Mucosa of stomach (tissue), 1 donor: ENCODE results near the gene ZNF236.

Source experiments
- H3K27me3 ChIP-seq: one replicate; pipeline ENCODE4 v1.7.0; 2013; ENCODE audit warnings: mild to moderate bottlenecking, low read length; ENCODE audit not compliant: control insufficient read depth, insufficient read depth
- H3K36me3 ChIP-seq: one replicate; pipeline ENCODE4 v1.7.0; 2013; ENCODE audit warnings: low read length; ENCODE audit not compliant: control insufficient read depth, insufficient read depth
- H3K4me1 ChIP-seq: one replicate; pipeline ENCODE4 v1.7.0; 2013; ENCODE audit warnings: mild to moderate bottlenecking, low read length; ENCODE audit not compliant: control insufficient read depth, insufficient read depth
- H3K4me3 ChIP-seq: one replicate; pipeline ENCODE4 v1.7.0; 2013; ENCODE audit warnings: low read length
- H3K9ac ChIP-seq: one replicate; pipeline ENCODE4 v1.7.0; 2013; ENCODE audit warnings: mild to moderate bottlenecking, low read length, moderate library complexity
- H3K9me3 ChIP-seq: one replicate; pipeline ENCODE4 v1.7.0; 2013; ENCODE audit warnings: mild to moderate bottlenecking, low read length, moderate library complexity; ENCODE audit not compliant: control insufficient read depth
- donor health status: Pancreatic carcinoma.

ZNF236 gene

GRCh38 chr18:76993085-76993382, 170.7 kb downstream of the ZNF236 start:
- no peaks in the 10 kb centered on the region for H3K9me3 ChIP-seq
- no peaks in the 10 kb centered on the region for H3K4me1 ChIP-seq
- H3K4me3 ChIP-seq, result no peak overlapping the region
- H3K27me3 ChIP-seq, result no peaks in the 10 kb centered on the region
- H3K36me3 ChIP-seq, result no peaks in the 10 kb centered on the region
- no peak overlapping the region for H3K9ac ChIP-seq

- Histone ChIP-seq H3K4me3 (no peak overlapping the region), H3K4me1 (no peaks in the 10 kb centered on the region), H3K9ac (no peak overlapping the region), H3K36me3 (no peaks in the 10 kb centered on the region), H3K27me3 (no peaks in the 10 kb centered on the region), H3K9me3 (no peaks in the 10 kb centered on the region)
Observed at GRCh38 chr18:76993573-76993972, 171.2 kb downstream of the ZNF236 start.

GRCh38 chr18:76994086-76994654, 171.8 kb downstream of the ZNF236 start:
- H3K27me3 ChIP-seq, result no peaks in the 10 kb centered on the region
- H3K36me3 ChIP-seq, result no peaks in the 10 kb centered on the region
- H3K4me1 ChIP-seq, result no peaks in the 10 kb centered on the region
- H3K9me3 ChIP-seq, result no peaks in the 10 kb centered on the region
- H3K4me3 ChIP-seq, result no peak overlapping the region
- no peak overlapping the region for H3K9ac ChIP-seq

GRCh38 chr18:76995896-76996295, 173.5 kb downstream of the ZNF236 start:
- H3K9me3 ChIP-seq, result no peaks in the 10 kb centered on the region
- no peaks in the 10 kb centered on the region for H3K27me3 ChIP-seq
- no peak overlapping the region for H3K9ac ChIP-seq
- no peaks in the 10 kb centered on the region for H3K4me1 ChIP-seq
- no peak overlapping the region for H3K4me3 ChIP-seq
- no peaks in the 10 kb centered on the region for H3K36me3 ChIP-seq

- Histone ChIP-seq H3K9me3 (no peaks in the 10 kb centered on the region), H3K4me3 (no peak overlapping the region), H3K4me1 (no peaks in the 10 kb centered on the region), H3K36me3 (no peaks in the 10 kb centered on the region), H3K27me3 (no peaks in the 10 kb centered on the region), H3K9ac (no peak overlapping the region)
Observed at GRCh38 chr18:76996429-76996828, 174.1 kb downstream of the ZNF236 start.

- no peak overlapping the region for H3K9ac ChIP-seq
- H3K4me1 ChIP-seq, result no peaks in the 10 kb centered on the region
- H3K4me3 ChIP-seq, result no peak overlapping the region
- no peaks in the 10 kb centered on the region for H3K36me3 ChIP-seq
- H3K27me3 ChIP-seq, result no peaks in the 10 kb centered on the region
- H3K9me3 ChIP-seq, result no peaks in the 10 kb centered on the region
Observed at GRCh38 chr18:76997951-76998808, 175.8 kb downstream of the ZNF236 start.

GRCh38 chr18:76999077-76999476, 176.7 kb downstream of the ZNF236 start:
- Histone ChIP-seq H3K9ac (no peak overlapping the region), H3K36me3 (no peaks in the 10 kb centered on the region), H3K27me3 (no peaks in the 10 kb centered on the region), H3K9me3 (no peaks in the 10 kb centered on the region), H3K4me1 (no peaks in the 10 kb centered on the region), H3K4me3 (no peak overlapping the region)

- Histone ChIP-seq H3K9me3 (no peaks in the 10 kb centered on the region), H3K36me3 (no peaks in the 10 kb centered on the region), H3K27me3 (no peaks in the 10 kb centered on the region), H3K4me3 (no peak overlapping the region), H3K4me1 (no peaks in the 10 kb centered on the region), H3K9ac (no peak overlapping the region)
Observed at GRCh38 chr18:77000527-77000926, 178.2 kb downstream of the ZNF236 start.

GRCh38 chr18:77001041-77001440, 178.7 kb downstream of the ZNF236 start:
- Histone ChIP-seq H3K9ac (no peak overlapping the region), H3K4me1 (no peaks in the 10 kb centered on the region), H3K9me3 (no peaks in the 10 kb centered on the region), H3K36me3 (no peaks in the 10 kb centered on the region), H3K27me3 (no peaks in the 10 kb centered on the region), H3K4me3 (no peak overlapping the region)

GRCh38 chr18:77001979-77002378, 179.6 kb downstream of the ZNF236 start:
- no peaks in the 10 kb centered on the region for H3K27me3 ChIP-seq
- no peaks in the 10 kb centered on the region for H3K4me1 ChIP-seq
- H3K9me3 ChIP-seq, result no peaks in the 10 kb centered on the region
- H3K4me3 ChIP-seq, result no peak overlapping the region
- no peak overlapping the region for H3K9ac ChIP-seq
- H3K36me3 ChIP-seq, result no peaks in the 10 kb centered on the region

GRCh38 chr18:77002496-77002895, 180.1 kb downstream of the ZNF236 start:
- Histone ChIP-seq H3K36me3 (no peaks in the 10 kb centered on the region), H3K4me3 (no peak overlapping the region), H3K4me1 (no peaks in the 10 kb centered on the region), H3K27me3 (no peaks in the 10 kb centered on the region), H3K9me3 (no peaks in the 10 kb centered on the region), H3K9ac (no peak overlapping the region)

GRCh38 chr18:77003316-77003715, 181.0 kb downstream of the ZNF236 start:
- Histone ChIP-seq H3K9me3 (no peaks in the 10 kb centered on the region), H3K36me3 (no peaks in the 10 kb centered on the region), H3K9ac (no peak overlapping the region)

More at GRCh38 chr18:77003316-77003715, 181.0 kb downstream of the ZNF236 start:
- no peak overlapping the region for H3K4me3 ChIP-seq
- H3K4me1 ChIP-seq, result no peaks in the 10 kb centered on the region
- no peaks in the 10 kb centered on the region for H3K27me3 ChIP-seq
